CD4-positive, alpha-beta T cell treated with Interferon gamma for 1 hour (primary cell): ENCODE results near the gene OSBPL2.

Experiments
- DNase-seq: peaks from one replicate; pipeline ENCODE4 v3.0.0-alpha.2; 2020

OSBPL2 gene

GRCh38 chr20:62287759-62288534, 49.6 kb downstream of the OSBPL2 start:
- no peak for DNase-seq

GRCh38 chr20:62288535-62289105, 50.3 kb downstream of the OSBPL2 start:
- no peak for DNase-seq

DNA sequence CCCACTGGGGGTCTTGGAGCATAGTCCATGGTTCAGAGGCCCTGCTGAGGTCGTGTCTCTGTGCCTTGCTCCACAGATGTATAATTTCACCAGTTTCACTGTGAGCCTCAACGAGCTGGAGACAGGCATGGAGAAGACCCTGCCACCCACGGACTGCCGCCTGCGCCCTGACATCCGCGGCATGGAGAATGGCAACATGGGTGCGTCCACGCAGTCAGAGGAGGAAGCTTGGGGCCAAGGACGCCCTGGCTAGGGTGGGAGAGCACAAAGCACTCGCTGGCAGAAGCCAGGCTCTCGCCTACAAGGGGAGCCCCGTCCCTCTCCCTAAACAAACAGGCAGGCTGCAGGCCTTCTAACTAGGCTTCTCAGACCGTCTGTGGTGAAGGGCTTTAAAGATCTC, 50.8 kb downstream of the OSBPL2 start:
- no peak for DNase-seq

- no peak for DNase-seq
Measured at GRCh38 chr20:62289898-62290297, 51.6 kb downstream of the OSBPL2 start.

- no peak for DNase-seq
Measured at GRCh38 chr20:62291251-62292066, 53.1 kb downstream of the OSBPL2 start.

DNA sequence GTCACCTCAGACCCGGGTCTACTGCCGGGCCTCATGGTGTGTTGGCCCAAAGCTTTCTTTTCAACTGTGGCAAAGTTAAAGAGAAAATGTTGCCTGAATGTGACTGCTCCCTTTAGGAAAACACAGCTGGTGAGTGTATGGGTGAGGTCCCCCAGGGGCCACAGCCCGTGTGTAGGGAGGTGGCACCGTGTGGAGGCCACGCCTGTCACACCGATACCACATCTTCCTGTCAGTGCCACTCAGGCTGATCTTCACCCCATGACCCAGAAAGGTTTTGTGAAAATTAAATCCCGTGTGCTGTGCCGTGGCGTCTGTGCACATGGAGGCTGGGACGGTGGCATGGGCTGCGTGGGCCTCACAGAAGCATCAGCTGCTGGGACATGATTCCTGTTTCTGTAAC, 53.8 kb downstream of the OSBPL2 start:
- DNase-seq = peak; percentile 21

- DNase-seq = no peak
Measured at GRCh38 chr20:62293111-62293784, 54.9 kb downstream of the OSBPL2 start.

DNA sequence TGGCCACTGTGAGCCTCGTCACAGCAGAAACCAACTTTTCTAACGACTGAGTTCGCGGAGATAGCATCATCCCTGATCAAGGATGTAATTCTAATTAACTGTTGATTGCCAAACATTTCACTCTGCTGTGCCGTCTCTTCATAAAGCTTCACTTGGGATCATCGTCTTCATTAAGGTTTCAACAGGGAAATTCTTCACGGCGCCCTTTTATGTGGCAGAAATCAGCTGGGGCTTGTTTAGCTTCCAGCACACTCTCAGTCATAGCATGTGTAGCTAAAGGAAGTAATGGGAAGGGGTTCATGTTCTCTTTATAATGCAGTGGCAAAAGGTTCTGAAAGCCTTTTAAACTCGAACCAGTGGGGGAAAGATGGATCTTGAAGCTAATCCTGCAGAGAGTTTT, 55.6 kb downstream of the OSBPL2 start:
- DNase-seq = no peak

DNA sequence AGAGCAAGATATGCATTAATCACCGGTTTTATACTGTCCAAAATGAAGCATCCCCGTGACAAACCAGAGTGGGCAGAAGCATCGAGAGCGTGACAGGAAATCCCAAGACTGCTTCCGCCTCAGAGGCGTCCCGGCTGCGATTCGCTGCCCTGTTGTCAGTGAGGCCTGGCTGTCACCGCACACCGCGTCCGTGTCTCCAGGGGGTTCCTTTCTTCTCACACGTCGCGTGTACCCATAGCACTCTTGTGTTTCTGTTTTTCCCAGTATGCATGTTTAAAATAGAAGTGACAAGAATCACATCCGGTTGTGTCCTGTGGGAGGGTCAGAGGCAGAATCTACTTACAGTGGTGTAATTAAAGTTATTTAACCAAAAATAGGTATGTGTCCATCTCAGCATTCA, 56.2 kb downstream of the OSBPL2 start:
- DNase-seq = no peak

GRCh38 chr20:62296724-62297448, 58.6 kb downstream of the OSBPL2 start:
- no peak for DNase-seq

- DNase-seq = no peak
Measured at GRCh38 chr20:62297449-62298227, 59.3 kb downstream of the OSBPL2 start.

DNA sequence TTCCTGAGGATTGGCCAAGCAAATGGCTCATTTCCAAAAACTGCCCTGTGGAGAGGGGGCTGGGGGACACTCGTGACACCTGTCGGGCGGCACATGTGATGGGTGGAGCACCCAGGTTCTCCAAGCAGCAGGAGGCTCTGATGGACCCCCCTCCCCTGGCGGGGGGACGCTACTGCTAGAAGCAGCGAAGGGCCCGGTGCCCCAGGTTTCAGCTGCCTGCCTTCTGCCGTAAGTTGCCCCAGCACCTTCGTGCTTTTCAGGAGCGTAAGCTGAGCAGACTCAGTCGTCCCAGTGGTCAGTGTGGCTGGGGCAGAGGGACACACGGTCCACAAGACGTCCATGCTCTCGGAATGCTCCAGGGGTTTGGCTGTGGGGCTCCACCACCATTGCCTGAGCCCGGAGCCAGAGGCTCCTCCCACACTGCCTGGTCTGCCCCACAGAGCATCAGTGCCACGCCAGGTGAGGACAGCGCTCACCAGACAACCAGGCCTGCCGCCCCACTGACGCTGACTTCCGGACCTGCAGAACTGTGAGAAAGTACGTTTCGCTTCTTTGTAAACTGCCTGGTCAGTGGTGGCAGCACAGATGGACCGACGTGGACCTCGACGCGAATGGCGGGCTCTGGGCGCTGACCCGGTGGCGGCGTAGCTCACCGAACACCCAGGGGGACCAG, 60.4 kb downstream of the OSBPL2 start:
- DNase-seq = no peak

- DNase-seq = no peak
Measured at GRCh38 chr20:62299666-62300236, 61.4 kb downstream of the OSBPL2 start.

- DNase-seq = no peak
Measured at GRCh38 chr20:62300319-62300718, 62.0 kb downstream of the OSBPL2 start.

DNA sequence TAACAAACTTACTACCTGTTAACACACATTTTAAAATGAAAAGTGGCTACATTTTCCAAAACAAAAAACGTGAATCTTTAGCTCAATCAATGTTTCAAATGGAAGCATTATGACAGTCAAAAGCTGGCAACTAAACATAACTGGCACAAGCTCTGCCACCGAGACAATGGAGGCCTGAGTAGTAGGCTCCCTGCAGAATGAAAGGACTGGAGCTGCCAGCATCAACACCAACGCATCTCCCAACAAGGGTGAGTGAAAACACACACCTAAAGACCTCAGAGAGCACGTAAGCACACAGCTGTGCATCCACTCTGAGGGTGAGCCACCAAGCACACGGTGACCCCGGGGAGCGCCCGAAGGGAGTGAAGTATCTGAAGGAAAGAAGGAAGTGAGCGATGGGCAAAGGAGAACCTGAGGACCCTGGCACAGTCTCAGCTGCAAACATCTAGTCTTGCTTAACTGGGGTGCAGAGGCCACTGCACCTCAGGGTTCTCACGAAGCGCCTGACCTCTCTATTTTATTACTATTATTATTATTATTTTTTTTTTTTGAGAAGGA, 62.9 kb downstream of the OSBPL2 start:
- no peak for DNase-seq

DNA sequence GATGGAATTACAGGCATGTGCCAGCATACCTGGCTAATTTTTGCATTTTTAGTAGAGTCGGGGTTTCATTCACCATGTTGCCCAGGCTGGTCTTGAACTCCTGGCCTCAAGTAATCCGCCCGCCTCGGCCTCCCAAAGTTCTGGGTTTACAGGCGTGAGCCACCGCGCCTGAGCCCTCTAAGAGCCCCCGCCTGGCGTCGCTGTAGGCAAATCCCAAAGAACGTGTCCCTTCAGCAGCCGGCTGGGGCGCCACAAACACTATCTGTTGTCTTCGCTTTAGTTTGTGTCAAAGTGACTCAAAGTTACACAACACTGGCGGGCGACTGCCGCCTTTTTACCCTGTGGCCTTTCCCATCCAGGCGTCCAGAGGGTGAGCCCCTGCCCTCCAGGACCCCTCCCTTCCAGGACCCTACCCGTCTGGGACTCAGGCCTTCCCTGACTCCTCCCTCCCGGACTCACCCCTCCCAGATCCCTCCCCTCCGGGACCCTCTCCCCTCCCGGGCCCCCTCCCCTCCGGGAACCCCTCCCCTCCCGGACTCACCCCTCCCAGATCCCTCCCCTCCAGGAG, 63.5 kb downstream of the OSBPL2 start:
- peak; percentile 88 for DNase-seq

- peak; percentile 96 for DNase-seq
Measured at GRCh38 chr20:62302341-62303061, 64.2 kb downstream of the OSBPL2 start, which contains the start of gene ADRM1. Gene ADRM1 (plus strand): TSS chr20:62302997. CDS start chr20:62303569, 572 bp downstream.

GRCh38 chr20:62303062-62303339, 64.7 kb downstream of the OSBPL2 start:
- no peak for DNase-seq
